Umbilical cord (tissue), 2 donors: Measurements from ENCODE around the gene MAPK11. TPM values are rescaled to one million over a fixed set of nuclear protein-coding genes. Genes with fewer than 3 reads are reported as not detected.
A peak's percentile ranks its signal among the peaks of the same experiment; 100 is the strongest.

Experiments
- DNase-seq: peaks from one replicate; pipeline ENCODE4 v3.0.0-alpha.2; 2015; ENCODE audit warnings: low spot score
- total RNA-seq: library from RNA; depleted of rRNA; stranded (reverse); fragments of >200 nt; gene quantifications from one replicate; pipeline ENCODE4 v1.2.3, GENCODE V29; 2014; ENCODE audit warnings: low replicate concordance; ENCODE audit not compliant: insufficient read depth

MAPK11 gene
- total RNA-seq, 1 donor from 2014 or later, result 4.3 TPM

DNA sequence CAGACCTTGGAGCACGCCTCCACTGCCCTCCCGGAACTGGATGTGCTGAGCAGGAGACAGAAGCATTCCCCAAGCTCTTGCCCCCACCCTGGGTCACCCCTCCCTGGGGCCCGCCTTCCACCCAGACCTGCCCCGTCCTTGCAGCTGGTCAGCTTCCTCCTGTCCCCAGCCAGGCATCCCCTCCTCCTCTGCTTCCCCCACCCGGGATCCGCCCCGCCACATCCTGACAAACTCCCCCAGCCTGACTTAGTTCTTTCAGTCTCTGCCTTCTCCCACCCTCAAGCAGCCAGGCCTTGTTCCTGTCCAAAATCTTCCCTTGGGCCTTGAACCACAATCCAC is 38.4 kb upstream of the MAPK11 start:
- DNase-seq, result peak; percentile 93

GRCh38 chr22:50307890-50308596 is 37.9 kb upstream of the MAPK11 start:
- DNase-seq, result peak; percentile 31

DNA sequence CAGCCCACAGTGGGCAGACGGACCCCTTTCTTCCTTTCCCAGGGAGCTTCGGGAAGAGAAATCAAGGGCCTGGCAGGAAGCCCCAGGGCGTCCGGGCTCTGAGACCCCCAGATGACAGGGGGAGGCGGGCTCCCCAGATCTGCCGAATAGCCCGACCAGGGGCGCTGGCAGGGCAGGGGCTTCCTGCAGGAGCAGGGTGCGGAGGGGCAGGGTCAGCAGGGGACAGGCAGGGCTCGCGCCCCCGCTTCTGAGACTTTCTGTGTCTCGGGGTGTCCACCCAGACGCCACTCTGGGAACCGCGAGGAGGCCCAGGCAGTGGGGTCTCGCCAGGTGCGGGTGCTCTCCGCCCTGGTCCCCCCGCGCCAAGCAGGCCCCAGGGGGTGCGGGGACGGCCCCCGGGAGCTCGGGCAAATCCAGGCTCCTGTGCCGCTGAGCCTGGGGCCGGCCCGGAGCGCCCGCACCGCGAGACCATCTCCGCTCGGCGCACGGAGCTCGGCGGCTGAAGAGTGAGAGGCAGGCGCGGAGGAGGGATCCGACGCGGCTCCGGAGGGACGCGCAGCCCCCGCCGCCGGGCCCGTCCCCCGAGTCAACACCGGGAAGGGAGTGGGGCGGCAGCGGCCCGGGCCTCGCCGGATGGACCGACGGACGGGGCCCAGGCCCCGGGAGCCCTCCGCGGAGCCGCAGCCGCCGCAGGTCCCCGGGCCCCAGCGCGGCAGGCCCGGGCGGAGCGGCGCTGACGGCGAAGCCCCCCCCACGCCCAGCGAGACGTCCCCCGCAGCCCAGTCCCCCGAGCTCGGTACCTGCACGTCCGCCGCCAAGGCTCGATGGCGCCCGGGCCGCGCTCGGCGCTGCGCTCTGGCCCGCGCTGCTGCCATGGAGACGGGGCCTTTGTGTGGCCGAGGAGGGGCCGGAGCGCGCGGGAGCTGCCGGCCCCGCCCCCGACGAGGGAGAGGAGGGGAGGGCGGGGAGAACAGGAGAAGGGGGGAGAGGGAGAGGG is 36.9 kb upstream of the MAPK11 start, which contains the start of gene PLXNB2:
Gene PLXNB2, minus strand, starts transcription at position 894 of the 997 bp plus-strand sequence. CDS start 17,062 bp downstream, outside the sequence.
- DNase-seq, result peak; percentile 90

DNA sequence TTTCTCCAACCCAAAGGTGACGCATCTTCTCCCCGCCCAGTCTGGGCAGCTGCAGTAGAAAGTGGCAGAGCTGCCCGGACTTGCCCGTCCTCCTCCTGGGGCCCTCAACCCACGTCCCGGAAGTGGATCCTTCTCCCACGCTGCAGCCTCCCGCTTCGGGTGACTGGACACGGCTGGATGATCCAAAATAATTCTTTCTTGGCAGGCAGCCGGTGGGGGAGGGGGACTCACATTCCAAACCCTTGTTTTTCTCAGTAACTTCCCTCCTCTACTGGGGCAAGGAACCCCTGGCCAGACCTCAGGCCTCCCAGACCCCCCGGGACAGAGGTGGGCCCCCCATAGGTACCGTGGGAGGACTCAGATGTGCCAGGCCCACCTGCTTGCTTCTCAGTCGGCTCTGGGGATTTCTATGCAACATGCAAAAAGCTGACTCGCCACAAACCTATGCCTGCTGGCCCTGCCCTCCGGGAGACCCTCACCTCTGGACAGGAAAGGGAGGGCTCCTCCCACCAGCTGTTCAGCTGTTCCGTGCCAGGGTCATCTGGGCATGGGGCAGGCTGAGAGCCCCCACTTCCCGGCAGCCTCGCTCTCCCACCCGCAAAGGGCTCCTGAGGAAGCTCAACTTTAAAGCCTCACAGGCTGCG is 35.9 kb upstream of the MAPK11 start:
- DNase-seq, result peak; percentile 97

DNA sequence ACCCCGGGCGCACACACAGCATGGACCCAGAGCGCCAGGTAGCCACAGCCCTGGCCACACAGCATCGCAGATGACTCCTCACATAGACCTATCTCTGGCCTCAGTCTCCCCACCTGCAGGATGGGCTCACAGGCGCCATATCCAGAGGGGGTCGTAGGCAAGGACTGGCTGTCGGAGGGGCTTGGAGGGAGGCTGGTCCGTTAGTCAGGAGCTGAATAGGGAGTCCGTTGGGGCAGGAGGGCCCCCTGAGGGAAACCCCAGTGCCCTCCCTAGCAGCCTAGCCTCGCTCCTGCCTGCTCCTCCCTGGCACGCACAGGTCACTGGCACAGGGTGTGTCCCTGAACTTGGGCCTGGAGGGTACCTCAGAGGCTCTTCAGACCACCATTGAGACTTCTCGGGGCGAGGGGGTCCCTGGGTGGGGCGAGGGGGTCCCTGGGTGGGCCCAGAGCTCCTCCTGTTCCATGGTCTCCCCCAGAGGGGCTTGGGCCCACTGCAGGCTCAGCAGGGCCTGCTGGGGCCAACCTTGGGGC is 35.3 kb upstream of the MAPK11 start:
- DNase-seq, result no peak

DNA sequence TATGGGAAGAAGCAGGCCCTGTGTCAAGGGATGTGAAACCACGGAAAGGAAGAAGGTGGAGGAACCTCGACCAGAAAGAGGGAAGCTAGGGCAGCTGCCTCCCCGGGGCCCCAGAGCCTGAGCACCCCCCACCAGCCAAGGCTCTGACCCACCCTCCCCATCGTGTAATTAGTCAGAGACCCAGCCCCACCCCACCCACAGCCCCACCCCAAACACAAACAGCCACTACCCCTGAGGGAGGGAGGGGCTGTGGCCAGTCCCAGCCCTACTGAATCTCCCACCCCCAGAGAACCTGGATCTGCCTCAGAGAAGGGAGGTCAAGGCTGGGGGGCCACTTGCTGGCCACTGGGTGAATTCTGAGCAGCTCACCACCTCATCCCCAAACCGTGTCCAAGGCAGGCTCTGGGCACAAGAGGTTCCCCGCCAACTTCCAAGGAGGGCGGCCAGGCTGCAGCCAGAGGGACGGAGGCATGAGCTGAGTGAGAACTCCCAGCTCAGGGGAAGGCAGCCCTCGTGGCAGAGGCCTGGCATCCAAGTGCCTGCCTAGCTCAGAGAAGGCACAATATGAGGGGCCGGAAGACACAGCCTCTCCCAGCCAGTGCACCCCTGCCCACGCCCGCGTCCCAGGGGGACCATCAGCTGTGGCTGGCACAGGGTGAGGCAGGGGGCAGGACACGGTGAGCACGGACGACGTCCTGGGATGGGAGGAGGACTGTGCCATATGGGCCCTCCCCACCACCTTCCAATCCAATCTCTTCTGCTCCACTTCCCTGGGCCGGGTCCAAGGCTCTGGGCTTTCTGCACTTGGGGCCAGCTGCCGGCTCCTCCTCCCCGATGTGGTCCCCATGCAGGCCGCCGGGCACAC is 34.6 kb upstream of the MAPK11 start:
- DNase-seq, result peak; percentile 49

DNA sequence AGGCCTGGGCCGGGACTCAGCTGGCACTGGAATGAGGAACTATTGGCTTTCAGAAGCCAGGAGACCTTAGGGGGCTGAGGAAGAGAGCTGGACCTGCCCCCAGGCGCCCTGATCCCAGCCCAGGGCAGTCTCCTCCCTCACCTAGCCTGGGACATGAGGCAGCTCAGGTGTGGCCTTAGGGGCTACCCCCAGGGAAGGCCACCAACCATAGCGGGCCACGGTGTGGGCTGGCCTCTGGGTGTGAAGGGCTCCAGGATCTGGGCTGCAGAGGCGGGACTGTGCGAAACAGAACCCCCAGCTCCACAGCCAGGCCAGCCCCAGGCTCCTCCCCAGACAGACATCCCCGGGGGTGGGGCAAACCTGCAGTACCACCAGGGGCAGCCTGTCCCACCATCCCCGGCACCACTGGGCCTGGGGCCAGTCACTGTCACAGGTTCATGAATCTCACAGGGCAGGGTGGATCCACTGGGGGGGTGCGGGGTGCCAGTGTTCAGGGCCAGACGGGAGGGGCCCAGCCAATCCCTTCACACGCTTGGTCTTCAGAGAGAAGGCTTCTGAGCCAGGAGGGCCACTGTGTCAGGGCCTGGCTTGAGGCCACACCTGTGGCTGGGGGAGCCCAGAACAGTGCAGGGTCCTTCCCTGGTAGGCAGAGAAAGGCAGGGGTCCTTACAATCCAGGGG is 33.8 kb upstream of the MAPK11 start:
- DNase-seq, result peak; percentile 58

- no peak for DNase-seq
Observed at GRCh38 chr22:50303515-50303847, 33.3 kb upstream of the MAPK11 start.

DNA sequence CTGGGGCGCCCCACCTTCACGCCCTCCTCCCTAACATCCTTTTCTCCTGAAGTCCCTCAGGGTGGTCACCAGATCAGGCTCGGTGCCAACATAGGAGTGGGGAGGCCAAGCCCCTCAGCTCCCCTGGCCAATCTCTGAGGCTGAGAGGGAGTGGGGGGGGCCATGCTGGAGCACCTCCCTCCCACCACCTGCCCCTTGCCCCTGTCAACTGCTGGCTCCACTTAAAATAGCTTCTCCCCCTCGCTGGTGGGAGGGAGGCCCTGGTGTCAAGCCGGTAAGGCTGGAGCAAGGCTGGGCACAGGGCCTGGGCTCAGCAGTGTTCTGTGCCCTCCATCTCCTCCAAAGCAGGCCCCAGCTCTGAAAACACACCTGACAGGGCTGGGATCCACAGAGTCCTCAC is 32.4 kb upstream of the MAPK11 start:
- no peak for DNase-seq

DNA sequence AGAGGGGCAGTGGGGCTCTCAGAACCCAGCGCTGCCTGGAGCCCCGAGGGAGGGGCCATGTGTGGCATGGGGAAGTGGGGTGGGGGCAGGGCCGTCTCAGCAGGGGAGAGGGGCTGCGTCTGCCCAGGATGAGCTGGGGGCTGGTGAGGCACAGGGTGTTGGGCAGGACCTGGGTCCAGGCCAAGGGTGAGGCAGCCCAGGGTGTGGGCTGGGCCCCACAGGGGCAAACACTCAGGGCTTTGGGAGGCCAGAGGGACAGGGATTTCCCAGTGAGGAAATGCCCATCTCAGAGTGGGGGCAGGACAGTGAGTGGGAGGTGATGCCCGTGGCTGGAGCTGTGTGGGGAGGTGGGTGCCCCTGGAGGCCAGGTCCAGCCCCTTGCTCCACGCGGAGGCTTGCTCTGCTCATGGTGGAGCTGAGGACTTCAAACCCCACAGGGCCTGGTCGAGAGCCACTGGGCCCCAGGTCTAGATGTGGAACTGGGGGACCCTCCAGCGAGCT is 31.9 kb upstream of the MAPK11 start:
- DNase-seq, result peak; percentile 59

DNA sequence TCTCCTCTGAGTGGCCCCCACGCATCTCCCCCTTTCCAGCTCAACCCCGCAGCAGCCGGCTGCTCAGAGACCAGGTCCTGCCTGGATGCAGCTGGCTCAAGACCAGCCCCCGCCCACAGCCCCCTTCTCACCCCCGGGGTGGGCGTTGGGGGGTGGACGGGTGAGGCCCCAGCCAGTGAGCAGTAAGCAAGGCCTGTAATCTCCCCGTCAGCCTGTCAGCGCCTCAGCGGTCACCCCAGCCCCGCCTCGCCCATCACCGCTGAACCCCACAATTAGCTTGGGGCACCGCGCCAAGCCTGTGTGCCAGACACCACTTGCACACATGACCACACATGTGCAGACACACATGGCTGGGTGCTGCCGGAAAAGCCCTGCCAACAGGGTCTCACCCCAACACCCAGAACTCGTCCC is 31.4 kb upstream of the MAPK11 start:
- DNase-seq, result no peak

- no peak for DNase-seq
Observed at GRCh38 chr22:50300620-50301257, 30.6 kb upstream of the MAPK11 start.

DNA sequence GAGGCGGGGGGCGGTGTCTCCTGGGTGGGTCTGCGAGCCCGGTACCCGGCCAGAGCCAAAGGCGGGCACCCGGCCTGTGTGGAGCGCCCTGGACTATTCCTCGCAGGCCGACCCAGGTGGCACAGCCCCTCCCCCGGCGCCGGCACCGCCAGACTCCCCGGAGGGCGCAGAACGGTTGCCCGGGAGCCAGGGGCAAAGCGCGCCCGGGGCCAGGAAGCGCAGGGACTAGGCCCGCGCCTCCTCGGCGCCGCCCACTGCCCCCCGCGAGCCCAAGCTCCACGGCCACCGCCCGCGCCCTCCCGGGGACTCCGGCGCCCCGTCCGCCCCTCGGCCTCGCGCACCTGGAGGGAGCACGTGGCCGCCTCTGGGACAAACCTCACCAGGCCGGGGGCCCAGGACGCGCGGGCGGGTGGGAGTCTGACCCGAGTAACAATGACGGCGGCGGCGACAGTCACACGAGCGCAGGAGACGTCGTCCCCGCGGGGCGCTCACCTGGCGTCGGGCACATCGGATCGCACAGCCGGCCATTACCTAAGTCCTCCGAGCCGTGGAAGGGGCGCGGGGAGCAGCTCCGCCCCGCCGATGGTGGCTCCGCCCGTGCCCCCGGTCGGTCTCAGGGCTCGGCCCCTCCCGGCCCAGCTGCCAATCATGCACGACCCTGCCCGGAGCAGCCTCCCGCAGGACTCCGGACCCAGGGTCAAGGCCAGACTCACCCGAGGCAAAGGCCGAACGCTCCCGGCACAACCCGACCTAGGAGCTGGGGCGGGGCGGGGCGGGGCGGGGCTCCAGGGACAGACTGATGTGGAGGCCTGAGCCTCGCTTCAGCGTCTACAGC is 29.8 kb upstream of the MAPK11 start:
- no peak for DNase-seq

DNA sequence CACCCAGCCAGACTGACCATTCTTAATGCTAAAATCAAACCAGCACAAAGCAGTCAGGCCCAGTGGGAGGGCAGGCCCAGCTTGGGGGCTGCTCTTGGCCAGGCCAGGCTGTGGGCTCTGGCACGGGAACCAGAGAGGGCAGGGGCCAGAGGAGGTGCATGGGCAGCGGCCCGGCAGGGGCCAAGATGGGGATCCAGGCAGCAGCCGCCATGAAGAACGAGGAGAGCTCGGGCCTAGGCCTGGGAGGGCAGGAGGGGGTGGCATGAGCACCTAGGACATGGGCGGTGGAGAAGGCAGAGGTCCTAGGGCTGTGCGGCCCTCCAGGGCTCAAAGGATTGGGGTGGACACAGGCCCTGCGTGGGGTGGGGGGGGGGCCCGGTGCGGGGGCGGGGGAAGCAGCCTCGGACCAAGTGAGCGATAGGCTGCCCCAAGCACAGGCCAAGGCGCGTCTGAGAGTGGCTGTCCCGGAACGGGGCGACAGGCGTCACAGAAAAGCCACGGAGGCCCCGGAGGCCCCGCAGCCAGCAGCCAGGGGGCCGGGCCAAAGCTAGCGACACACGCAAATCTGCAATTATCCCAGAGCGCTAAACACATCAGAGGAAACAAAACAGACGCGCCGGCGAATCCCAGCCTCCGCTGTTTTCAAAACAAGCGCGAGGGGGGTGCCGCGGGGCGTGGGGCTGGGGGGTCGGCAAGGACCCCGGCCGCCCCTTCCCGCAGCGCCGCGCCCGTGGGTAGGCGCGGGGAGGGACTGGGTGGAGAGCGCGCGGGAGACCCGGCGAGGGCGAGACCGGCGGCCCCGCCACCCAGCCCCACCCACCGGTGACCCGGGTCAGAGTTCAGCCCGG is 29.0 kb upstream of the MAPK11 start:
- no peak for DNase-seq

DNA sequence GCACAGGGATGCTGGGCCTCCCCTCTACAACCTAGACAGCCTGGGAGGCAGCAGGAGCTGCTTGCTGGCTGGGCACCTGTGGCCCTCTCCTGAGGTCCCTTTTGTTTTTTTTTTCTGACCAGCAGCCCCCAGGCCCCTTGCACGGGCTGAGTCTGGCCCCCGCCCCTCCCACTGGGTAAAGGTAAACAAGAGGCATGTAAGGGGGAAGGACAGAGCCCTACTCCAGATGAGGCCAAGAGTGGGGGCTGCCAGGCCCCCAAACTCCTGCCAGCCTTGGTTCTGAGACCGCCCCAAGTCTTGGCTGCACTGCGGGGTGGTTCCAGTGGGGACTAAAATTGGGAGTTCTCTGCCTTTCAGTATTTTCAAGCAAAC is 28.1 kb upstream of the MAPK11 start:
- DNase-seq, result no peak

GRCh38 chr22:50297510-50298265 is 27.5 kb upstream of the MAPK11 start:
- DNase-seq, result no peak
